Measurements from ENCODE around the gene NFE2L3.
"Not testable (repeated sequence)": the region's sequence is repeated elsewhere in the genome, so short reads cannot be mapped to it uniquely, and the experiment has no call there.

The NFE2L3 gene

DNA sequence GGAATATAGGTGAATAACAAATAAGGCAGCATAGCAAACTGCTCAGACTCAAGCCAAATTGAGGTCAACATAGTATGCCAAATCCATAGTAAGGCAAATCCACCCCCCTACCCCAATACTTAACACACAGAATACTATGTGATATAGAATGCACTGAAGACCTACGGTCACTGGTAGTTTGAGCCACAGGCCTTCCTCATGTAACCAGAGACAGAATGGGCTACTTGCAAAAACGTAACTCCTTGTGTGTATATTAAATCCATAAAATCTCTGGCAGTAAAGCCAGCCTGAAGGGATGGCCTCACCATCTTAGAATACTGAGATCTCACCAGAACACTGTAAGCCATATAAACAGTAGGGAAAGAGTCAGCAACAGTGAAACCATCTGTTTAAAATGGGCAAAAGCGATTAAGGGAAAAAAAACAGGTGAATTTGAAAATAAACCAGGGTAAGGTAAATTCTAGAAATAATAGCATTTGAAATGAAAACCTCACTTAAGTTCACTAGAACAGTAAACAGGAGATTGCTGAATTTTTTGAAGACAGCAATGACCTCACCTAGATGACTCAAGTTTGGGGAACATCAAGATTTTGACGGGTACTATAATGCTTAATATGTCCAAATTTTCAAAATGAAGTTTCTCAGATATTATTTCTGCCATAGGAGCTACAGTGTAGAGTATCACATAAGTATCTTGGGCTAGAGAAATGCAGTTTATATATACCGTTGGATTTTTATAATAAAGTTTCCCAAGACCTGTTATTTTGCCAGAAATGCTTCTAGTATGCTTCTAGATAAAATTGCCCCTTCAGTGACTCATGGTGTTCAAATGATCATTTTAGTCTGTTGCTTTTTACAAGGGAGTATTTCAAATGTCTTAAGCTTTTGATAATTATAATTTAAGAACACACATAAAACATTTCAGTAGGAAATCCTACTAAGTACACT is 34.6 kb downstream of the NFE2L3 start:
- DNase-seq (ENCODE audit: low spot score): peak; percentile 64

DNA sequence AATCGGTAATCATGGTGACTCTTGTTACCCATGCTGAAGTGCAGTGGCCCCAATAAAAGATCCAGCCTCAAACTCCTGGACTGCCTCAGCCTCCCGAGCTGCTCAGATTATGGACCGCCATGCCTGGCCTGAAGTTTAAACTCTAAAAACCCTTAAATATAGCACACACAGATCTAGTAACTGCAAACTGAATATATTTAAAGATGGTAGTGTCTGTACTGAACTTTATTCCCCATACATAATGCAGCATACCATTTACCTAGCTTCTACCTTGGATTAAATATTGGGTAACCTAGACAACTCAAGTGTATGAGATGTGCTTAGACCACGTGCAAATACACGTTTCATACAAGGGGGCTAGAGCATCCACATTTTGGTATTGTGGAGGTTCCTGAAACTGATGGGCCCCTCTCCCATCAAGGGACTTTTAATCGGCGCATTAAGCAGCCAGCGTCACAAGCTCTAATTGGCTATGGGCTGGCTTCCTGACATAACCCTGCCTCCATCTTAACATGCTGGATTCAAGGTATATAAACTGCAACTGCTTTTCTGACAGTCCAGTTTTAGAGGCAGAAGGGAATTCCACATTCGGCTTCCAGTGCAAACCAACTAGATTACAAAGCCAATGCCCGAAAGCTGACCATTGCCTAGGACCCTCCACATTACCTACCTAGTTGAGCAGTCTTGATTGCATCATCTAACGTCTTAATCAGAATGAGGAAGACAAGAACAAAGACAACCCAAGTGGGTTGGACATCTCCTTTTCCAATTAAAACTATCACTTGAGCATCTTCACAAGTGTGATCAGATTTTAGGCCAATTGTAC is 35.6 kb downstream of the NFE2L3 start:
- peak; percentile 80 for DNase-seq (ENCODE audit: low spot score)

DNA sequence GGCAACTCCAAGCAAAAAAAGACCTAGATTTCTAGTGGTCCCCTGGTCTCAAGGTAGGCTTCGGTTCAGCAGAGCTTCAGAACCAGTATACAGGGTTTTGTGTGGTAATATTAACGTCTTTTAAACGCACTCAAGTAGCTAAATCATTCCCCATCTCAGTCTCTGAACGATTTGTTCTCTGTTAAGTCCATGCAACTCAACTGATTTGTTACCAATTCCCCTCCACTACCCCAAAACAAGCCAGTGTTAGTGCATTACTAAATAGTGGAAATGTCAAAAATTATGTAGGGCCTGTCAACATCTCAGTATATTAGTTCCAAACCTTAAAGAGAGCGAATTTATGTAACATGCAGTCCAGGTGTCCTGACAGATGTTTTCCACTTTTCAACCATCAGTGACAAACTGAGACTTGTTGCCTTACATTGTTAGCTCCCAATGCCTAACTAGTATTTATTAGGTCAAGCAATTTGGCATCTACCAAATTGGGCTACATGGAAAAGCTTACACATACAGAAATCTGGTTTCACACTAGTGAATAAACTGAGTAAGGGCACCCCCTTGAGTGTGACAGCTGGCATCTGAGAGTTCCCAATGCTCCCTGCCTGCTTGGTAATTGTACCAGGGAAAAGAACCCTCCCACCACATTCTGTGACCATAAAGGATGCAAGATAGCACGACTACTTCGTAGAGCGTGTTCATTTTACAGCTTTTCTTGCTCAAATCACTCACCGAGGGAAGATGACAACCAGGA is 36.4 kb downstream of the NFE2L3 start:
- peak; percentile 81 for DNase-seq (ENCODE audit: low spot score)

DNA sequence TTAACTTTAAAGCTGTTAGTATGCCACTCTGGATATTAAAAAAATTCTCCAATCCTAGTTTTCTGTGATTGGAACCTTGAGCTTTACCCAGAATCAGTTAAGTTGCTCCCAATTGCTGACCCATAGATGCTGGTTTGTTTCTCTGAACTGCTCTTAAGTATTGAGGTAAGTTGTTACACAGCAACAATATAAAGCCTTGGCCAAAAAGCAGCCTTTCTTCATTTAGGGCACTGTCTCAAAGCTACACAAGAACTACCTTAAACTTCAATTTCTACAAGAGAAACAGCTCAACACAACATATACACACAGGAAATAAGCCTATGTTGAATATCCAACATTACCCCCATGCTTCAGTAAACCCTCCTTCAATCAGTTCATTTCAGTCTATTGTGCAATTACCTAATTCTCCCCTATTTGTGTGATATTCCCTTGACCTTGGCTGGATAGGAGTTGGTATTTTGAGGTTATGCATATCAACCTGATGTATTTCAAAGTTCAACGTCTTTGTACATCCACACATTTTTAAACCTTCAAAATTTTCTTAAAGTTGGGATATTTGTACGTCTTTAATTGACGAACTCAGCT is 37.1 kb downstream of the NFE2L3 start:
- DNase-seq (ENCODE audit: low spot score): peak; percentile 70

- DNase-seq (ENCODE audit: low spot score): peak; percentile 58
Observed at GRCh38 chr7:26189697-26190096, 37.7 kb downstream of the NFE2L3 start.

GRCh38 chr7:26190417-26190869 is 38.4 kb downstream of the NFE2L3 start:
- peak; percentile 60 for DNase-seq (ENCODE audit: low spot score)

DNA sequence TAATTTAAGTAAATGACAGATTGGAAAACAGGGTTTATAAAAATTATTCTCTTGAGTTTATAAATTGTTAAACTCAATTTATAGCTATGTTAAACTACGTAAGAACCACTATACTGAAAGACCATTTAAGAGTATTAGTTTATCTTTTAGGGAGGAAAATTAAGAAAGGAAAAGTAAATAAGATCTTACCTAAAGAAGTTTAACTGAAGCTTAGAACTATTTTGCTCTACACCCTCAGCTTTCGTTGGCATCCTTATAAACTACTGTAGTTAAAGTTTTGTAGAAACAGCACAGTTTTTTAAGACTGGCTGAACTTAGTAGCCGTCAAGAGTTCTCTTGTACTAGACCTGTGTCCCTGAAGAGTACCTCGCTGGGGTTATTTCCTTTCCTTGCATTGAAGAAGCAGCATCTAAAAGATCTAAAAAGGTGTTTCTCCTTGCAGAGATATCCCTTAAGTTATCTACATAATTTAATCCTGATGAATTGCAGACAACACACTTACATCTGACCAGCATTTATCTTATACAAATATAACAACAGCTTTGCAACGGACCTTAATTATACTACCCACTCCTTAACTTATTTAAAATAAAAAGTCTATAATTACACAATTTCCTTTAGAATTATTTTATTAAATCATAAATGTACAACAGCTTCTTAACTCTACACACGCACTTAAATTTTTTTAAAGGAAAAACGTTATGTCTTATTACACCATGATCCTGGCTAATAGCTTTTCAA is 39.4 kb downstream of the NFE2L3 start:
- peak; percentile 54 for DNase-seq (ENCODE audit: low spot score)

GRCh38 chr7:26191974-26192479 is 40.0 kb downstream of the NFE2L3 start:
- peak; percentile 50 for DNase-seq (ENCODE audit: low spot score)

GRCh38 chr7:26192485-26193087 is 40.6 kb downstream of the NFE2L3 start:
- DNase-seq (ENCODE audit: low spot score): peak; percentile 52

DNA sequence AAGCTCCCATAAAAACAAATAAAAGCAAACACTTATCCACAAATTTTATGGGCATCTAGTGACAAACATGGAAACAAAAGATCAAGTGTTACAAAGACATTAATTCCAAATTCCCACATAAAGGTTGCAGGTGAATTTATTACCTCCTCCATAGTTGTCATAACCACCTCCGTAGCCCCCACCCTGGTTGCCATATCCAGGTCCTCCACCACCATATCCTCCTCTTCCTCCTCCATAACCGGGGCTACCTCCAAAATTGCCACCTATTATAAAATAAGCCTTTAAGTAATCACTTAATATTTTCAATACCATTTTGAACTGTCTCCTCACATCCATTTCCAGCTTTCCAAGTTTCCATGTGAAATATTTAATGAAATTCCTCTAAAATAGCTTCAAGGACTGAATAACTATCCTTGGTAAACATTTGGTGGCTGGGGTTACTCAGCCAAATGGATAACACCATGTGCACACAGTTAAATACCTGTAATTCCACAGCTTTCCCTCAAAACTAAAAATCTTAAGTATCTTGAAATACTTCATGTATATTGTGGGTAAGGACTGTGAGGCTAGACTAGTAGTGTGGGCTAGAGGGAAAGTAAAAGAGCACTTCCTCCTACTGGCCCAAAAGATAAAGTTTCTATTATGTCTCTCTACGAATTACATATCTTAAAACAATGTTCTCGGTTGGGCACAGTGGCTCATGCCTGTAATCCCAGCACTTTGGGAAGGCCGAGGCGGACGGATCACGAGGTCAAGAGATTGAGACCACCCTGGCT is 41.6 kb downstream of the NFE2L3 start:
- DNase-seq (ENCODE audit: low spot score): peak; percentile 41

- DNase-seq (ENCODE audit: low spot score): not testable (repeated sequence)
Observed at GRCh38 chr7:26194764-26195163, 42.8 kb downstream of the NFE2L3 start.

GRCh38 chr7:26195182-26195581 is 43.2 kb downstream of the NFE2L3 start:
- peak; percentile 48 for DNase-seq (ENCODE audit: low spot score)

DNA sequence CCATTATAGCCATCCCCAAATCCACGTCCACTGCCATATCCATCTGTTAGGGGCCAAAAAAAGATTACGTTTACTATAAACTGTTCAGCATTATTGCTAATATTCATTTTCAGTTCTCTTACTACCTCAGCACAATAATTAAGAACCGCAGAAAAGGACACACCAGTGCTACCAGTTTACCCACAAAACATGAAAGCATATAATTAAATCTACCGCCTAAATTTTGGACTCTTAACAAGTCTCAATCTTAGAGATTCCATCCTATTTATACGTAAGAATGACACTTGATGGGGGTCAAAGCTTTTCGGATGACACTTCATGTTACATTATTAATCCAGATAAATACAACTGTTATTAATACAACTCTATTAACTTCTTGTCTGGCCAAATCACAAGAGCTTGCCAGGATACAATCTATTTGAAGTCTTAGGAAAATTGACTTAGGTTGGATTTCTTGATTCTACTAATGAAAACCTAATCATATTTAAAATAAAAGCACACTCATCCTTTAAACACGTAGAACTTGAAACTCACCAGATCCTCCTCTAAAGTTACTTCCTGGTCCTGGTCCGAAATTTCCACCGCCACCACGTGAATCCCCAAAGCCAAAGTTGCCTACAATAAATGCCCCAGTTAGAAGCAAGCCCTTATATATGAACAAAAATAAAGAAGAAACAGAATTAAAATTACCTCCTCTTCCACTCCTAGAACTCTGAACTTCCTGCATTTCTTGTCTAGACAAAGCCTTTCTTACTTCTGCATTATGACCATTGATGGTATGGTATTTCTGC is 44.1 kb downstream of the NFE2L3 start:
- DNase-seq (ENCODE audit: low spot score): peak; percentile 28

GRCh38 chr7:26197153-26198115 is 45.4 kb downstream of the NFE2L3 start:
- DNase-seq (ENCODE audit: low spot score): peak; percentile 45

- DNase-seq (ENCODE audit: low spot score): peak; percentile 84
Observed at GRCh38 chr7:26198133-26198780, 46.3 kb downstream of the NFE2L3 start.

DNA sequence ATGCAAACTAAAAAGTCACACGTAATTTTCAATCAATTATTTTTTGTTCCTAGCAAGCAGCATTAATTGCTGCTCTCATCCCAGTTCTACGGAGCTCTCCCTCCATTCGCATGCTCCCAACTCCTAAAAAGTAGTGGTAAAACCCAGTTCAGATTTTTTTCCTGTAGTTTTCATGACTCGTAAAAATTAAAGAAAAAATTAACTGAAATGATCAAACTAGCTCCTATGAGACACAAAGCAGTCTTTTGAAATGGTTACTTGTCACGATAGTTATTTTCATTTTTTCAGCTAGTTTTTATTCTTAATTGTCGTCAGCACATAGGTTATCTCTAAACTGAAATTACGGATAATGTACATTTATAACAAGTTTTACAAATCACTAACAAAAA is 46.8 kb downstream of the NFE2L3 start:
- DNase-seq (ENCODE audit: low spot score): no peak

Measured in NAMALWA (cell line).